ENCODE results near the gene RPL34.

RPL34 gene

GRCh38 chr4:108602163-108602562, 18.2 kb upstream of the RPL34 start:
- ATAC-seq, result no peak
- TF ChIP-seq TCF4 (CRISPR knock-in tag; IDR thresholded peaks at IDR 0.05; ENCODE audit: borderline replicate concordance), result no peak
- no peak for TF ChIP-seq ZFP3 (CRISPR knock-in tag; IDR thresholded peaks at IDR 0.05)
- no peak for TF ChIP-seq TOX (CRISPR knock-in tag; IDR thresholded peaks at IDR 0.05; ENCODE audit: borderline replicate concordance)
- no peak for TF ChIP-seq ESRRG (CRISPR knock-in tag; IDR thresholded peaks at IDR 0.05)
- no peak for TF ChIP-seq POU6F1 (CRISPR knock-in tag; IDR thresholded peaks at IDR 0.05; ENCODE audit: borderline replicate concordance, low read depth)
- no peak for TF ChIP-seq CSDC2 (CRISPR knock-in tag; IDR thresholded peaks at IDR 0.05)
- no peak for TF ChIP-seq PATZ1 (CRISPR knock-in tag; IDR thresholded peaks at IDR 0.05; ENCODE audit: borderline replicate concordance)
- no peak for TF ChIP-seq ZNF8 (CRISPR knock-in tag; IDR thresholded peaks at IDR 0.05)
- TF ChIP-seq ZFP30 (CRISPR knock-in tag; IDR thresholded peaks at IDR 0.05), result no peak
- no peak for TF ChIP-seq GLIS3 (CRISPR knock-in tag; IDR thresholded peaks at IDR 0.05)
- TF ChIP-seq ARNTL (CRISPR knock-in tag; IDR thresholded peaks at IDR 0.05; ENCODE audit: borderline replicate concordance, low read depth), result no peak
- TF ChIP-seq ZC3H10 (CRISPR knock-in tag; IDR thresholded peaks at IDR 0.05), result no peak
- TF ChIP-seq TSHZ2 (CRISPR knock-in tag; IDR thresholded peaks at IDR 0.05), result no peak
- no peak for TF ChIP-seq ISL1 (CRISPR knock-in tag; IDR thresholded peaks at IDR 0.05)
- no peak for TF ChIP-seq SNAI2 (CRISPR knock-in tag; IDR thresholded peaks at IDR 0.05)
- no peak for TF ChIP-seq OSR1 (CRISPR knock-in tag; IDR thresholded peaks at IDR 0.05)
- no peak for TF ChIP-seq ZNF565 (CRISPR knock-in tag; conservative IDR thresholded peaks at IDR 0.05; ENCODE audit: low read depth)
- TF ChIP-seq CSRNP3 (CRISPR knock-in tag; IDR thresholded peaks at IDR 0.05), result no peak

GRCh38 chr4:108607079-108607815, 13.1 kb upstream of the RPL34 start:
- no peak for TF ChIP-seq CSDC2 (CRISPR knock-in tag; IDR thresholded peaks at IDR 0.05)
- no peak for TF ChIP-seq TSHZ2 (CRISPR knock-in tag; IDR thresholded peaks at IDR 0.05)
- TF ChIP-seq ESRRG (CRISPR knock-in tag; IDR thresholded peaks at IDR 0.05), result no peak
- TF ChIP-seq ZFP3 (CRISPR knock-in tag; IDR thresholded peaks at IDR 0.05), result no peak
- TF ChIP-seq ZC3H10 (CRISPR knock-in tag; IDR thresholded peaks at IDR 0.05), result no peak
- TF ChIP-seq CREB5 (CRISPR knock-in tag; IDR thresholded peaks at IDR 0.05; ENCODE audit: low read depth), result no peak
- TF ChIP-seq GLIS3 (CRISPR knock-in tag; IDR thresholded peaks at IDR 0.05), result no peak
- no peak for TF ChIP-seq PATZ1 (CRISPR knock-in tag; IDR thresholded peaks at IDR 0.05; ENCODE audit: borderline replicate concordance)
- no peak for TF ChIP-seq TOX (CRISPR knock-in tag; IDR thresholded peaks at IDR 0.05; ENCODE audit: borderline replicate concordance)
- no peak for TF ChIP-seq ZNF565 (CRISPR knock-in tag; conservative IDR thresholded peaks at IDR 0.05; ENCODE audit: low read depth)
- no peak for TF ChIP-seq TCF4 (CRISPR knock-in tag; IDR thresholded peaks at IDR 0.05; ENCODE audit: borderline replicate concordance)
- no peak for TF ChIP-seq ZFP30 (CRISPR knock-in tag; IDR thresholded peaks at IDR 0.05)
- TF ChIP-seq PPARA (CRISPR knock-in tag; IDR thresholded peaks at IDR 0.05; ENCODE audit: borderline replicate concordance), result no peak
- TF ChIP-seq ZNF8 (CRISPR knock-in tag; IDR thresholded peaks at IDR 0.05), result no peak
- no peak for TF ChIP-seq CSRNP3 (CRISPR knock-in tag; IDR thresholded peaks at IDR 0.05)
- TF ChIP-seq SNAI2 (CRISPR knock-in tag; IDR thresholded peaks at IDR 0.05), result no peak
- TF ChIP-seq BACH2 (CRISPR knock-in tag; IDR thresholded peaks at IDR 0.05; ENCODE audit: borderline replicate concordance), result no peak
- ATAC-seq, result no peak

Measured in SK-N-SH treated with all-trans-retinoic acid at 6 μM for 48 hours (cell line).